ENCODE measurements around the gene PRKN.

The PRKN gene

DNA sequence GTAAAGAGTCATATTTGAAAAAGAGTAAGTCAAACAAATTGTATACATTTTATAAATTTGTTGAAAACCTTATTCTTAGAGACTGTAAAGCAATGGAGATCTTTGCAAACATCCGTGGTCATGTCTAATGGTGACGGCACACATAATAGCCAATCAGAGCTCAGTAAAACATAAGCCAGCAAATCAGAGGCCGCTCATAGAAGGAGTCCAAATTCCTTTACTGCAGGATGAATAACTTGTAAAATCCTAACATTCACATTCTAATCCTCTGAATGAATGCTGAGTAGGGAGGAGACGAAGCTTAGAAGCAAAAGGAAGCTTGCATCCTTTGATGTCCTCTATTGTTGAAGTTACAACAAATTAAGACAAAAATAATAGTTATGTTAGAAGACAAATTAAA lies 401.7 kb downstream of the PRKN start:
- H3K27ac ChIP-seq (ENCODE audit: low read length), result no peak overlapping the region
- H3K79me2 ChIP-seq (ENCODE audit: insufficient read depth, low read length), result no peaks in the 10 kb centered on the region
- no peak overlapping the region for H3K4me2 ChIP-seq (ENCODE audit: insufficient read depth, low read length)
- H3K4me3 ChIP-seq (ENCODE audit: low read depth in 1 of 2, low read length in 2 of 2), result no peak overlapping the region
- H2AFZ ChIP-seq (ENCODE audit: low read depth, low read length), result no peak overlapping the region
- DNase-seq (no peak), ATAC-seq (ENCODE audit: insufficient read depth, low read depth) (no peak)
- TF ChIP-seq, protein P1, sequence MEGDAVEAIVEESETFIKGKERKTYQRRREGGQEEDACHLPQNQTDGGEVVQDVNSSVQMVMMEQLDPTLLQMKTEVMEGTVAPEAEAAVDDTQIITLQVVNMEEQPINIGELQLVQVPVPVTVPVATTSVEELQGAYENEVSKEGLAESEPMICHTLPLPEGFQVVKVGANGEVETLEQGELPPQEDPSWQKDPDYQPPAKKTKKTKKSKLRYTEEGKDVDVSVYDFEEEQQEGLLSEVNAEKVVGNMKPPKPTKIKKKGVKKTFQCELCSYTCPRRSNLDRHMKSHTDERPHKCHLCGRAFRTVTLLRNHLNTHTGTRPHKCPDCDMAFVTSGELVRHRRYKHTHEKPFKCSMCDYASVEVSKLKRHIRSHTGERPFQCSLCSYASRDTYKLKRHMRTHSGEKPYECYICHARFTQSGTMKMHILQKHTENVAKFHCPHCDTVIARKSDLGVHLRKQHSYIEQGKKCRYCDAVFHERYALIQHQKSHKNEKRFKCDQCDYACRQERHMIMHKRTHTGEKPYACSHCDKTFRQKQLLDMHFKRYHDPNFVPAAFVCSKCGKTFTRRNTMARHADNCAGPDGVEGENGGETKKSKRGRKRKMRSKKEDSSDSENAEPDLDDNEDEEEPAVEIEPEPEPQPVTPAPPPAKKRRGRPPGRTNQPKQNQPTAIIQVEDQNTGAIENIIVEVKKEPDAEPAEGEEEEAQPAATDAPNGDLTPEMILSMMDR (IDR thresholded peaks at IDR 0.05; ENCODE audit: borderline replicate concordance, extremely low read depth, low read length, poor library complexity, severe bottlenecking), result no peak
- TF ChIP-seq EZH2 (IDR thresholded peaks at IDR 0.05; ENCODE audit: borderline replicate concordance, low read depth, low read length, severe bottlenecking), result no peak
- no peaks in the 10 kb centered on the region for H3K27me3 ChIP-seq (ENCODE audit: insufficient read depth, low read length, poor library complexity)
- no peaks in the 10 kb centered on the region for H4K20me1 ChIP-seq (ENCODE audit: insufficient read depth, low read length)
- no peaks in the 10 kb centered on the region for H3K36me3 ChIP-seq (ENCODE audit: insufficient read depth, low read length)
- H3K9me3 ChIP-seq (ENCODE audit: insufficient read depth, low read length, severe bottlenecking), result no peaks in the 10 kb centered on the region
- H3K4me1 ChIP-seq (ENCODE audit: insufficient read depth, low read length), result no peaks in the 10 kb centered on the region
- H3K9ac ChIP-seq (ENCODE audit: low read depth, low read length), result no peak overlapping the region

DNA sequence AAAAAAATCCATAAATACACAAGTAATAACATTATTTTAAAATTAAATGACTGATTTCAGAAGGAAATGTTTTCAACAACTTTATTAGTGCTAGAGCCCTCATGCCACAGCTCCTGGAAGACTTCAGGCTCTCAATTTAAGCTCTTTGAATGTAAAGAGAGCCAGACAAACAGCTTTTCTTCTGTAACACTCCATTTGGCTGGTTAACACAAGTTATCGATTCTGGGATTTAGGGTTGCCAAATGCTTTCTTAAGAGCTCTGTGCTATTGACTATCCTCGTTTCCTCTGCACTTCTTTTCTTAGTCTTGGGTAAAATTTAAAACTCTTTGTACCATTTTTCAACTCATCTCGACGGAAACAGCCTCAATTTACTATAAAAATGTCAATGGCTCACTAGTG lies 402.5 kb downstream of the PRKN start:
- DNase-seq (no peak), ATAC-seq (ENCODE audit: insufficient read depth, low read depth) (no peak)
- Histone ChIP-seq H3K4me3 (ENCODE audit: low read depth in 1 of 2, low read length in 2 of 2) (no peak overlapping the region), H3K36me3 (ENCODE audit: insufficient read depth, low read length) (no peaks in the 10 kb centered on the region), H2AFZ (ENCODE audit: low read depth, low read length) (no peak overlapping the region), H3K27me3 (ENCODE audit: insufficient read depth, low read length, poor library complexity) (no peaks in the 10 kb centered on the region), H3K27ac (ENCODE audit: low read length) (no peak overlapping the region), H3K79me2 (ENCODE audit: insufficient read depth, low read length) (no peaks in the 10 kb centered on the region), H3K4me2 (ENCODE audit: insufficient read depth, low read length) (no peak overlapping the region), H3K9me3 (ENCODE audit: insufficient read depth, low read length, severe bottlenecking) (no peaks in the 10 kb centered on the region), H3K9ac (ENCODE audit: low read depth, low read length) (no peak overlapping the region), H4K20me1 (ENCODE audit: insufficient read depth, low read length) (no peaks in the 10 kb centered on the region), H3K4me1 (ENCODE audit: insufficient read depth, low read length) (no peaks in the 10 kb centered on the region)
- TF ChIP-seq, protein P1 (IDR thresholded peaks at IDR 0.05; ENCODE audit: borderline replicate concordance, extremely low read depth, low read length, poor library complexity, severe bottlenecking), result no peak
- no peak for TF ChIP-seq EZH2 (IDR thresholded peaks at IDR 0.05; ENCODE audit: borderline replicate concordance, low read depth, low read length, severe bottlenecking)

DNA sequence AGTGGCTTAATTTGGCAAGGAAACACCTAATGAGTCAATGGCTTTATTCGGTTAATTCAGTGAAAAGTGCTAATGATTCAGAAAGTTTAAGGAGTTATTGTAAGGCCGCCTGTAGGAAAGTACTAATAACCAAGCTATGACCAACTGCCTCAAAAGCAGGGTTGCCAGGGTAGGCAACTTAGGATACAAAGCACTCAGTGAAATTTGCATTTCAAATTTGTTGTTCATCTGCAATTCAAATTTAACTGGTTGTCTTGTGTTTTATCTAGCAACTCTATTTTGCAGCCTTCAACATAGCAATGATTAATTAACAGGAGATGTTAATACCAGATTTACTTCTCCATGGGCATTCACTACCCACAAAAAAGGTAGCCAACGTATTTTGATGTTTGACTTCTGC lies 412.3 kb downstream of the PRKN start:
- no peaks in the 10 kb centered on the region for H3K9me3 ChIP-seq (ENCODE audit: insufficient read depth, low read length, severe bottlenecking)
- no peaks in the 10 kb centered on the region for H3K27me3 ChIP-seq (ENCODE audit: insufficient read depth, low read length, poor library complexity)
- no peak overlapping the region for H3K4me3 ChIP-seq (ENCODE audit: low read depth in 1 of 2, low read length in 2 of 2)
- H4K20me1 ChIP-seq (ENCODE audit: insufficient read depth, low read length), result no peaks in the 10 kb centered on the region
- H3K27ac ChIP-seq (ENCODE audit: low read length), result no peak overlapping the region
- no peak for DNase-seq
- no peak for TF ChIP-seq EZH2 (IDR thresholded peaks at IDR 0.05; ENCODE audit: borderline replicate concordance, low read depth, low read length, severe bottlenecking)
- TF ChIP-seq, protein P1 (IDR thresholded peaks at IDR 0.05; ENCODE audit: borderline replicate concordance, extremely low read depth, low read length, poor library complexity, severe bottlenecking), result no peak
- no peak for ATAC-seq (ENCODE audit: insufficient read depth, low read depth)
- H3K79me2 ChIP-seq (ENCODE audit: insufficient read depth, low read length), result no peaks in the 10 kb centered on the region
- no peak overlapping the region for H2AFZ ChIP-seq (ENCODE audit: low read depth, low read length)
- H3K4me1 ChIP-seq (ENCODE audit: insufficient read depth, low read length), result no peaks in the 10 kb centered on the region
- H3K9ac ChIP-seq (ENCODE audit: low read depth, low read length), result no peak overlapping the region
- H3K4me2 ChIP-seq (ENCODE audit: insufficient read depth, low read length), result no peak overlapping the region
- no peaks in the 10 kb centered on the region for H3K36me3 ChIP-seq (ENCODE audit: insufficient read depth, low read length)

Data from DND-41 (cell line).